ENCODE measurements around the gene WFIKKN2. TPM values are rescaled to one million over a fixed set of nuclear protein-coding genes. Genes with fewer than 3 reads are reported as not detected.
A peak's percentile ranks its signal among the peaks of the same experiment; 100 is the strongest.

WFIKKN2 gene
- total RNA-seq, 1 donor from 2014 or later: 0.52 TPM

DNA sequence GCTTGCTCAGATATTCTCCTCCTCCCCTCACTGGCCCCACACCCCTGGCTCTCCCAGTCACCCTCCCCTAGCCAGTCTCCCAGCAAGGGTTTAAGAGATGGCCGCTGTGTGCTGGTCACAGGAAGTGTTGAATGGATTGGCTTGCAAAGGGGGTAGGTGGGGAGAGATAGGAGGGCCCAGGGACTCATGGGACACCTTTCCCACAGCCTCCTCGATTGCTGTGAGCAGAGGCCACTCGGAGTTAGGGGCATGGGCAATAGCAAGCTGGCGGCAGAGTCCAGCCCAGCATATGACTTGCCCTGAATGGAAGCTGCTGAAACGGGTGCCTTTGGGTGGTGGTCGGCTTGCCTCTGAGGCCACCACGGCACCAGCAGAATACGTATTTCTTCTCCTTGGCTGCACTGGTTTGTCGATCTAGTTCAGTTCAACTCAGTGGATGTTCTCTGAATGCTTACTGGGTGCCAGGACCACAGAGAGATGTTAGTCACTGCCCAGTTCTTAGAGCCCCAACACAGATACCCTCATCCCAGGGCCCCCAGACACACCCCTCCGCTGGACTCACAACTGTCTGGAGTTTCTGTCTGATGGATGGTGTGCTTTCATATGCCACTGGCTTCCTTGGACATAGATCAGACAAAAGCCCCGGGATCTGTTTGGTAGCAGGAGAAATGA, 6.0 kb downstream of the WFIKKN2 start:
- Histone ChIP-seq H3K4me3 (ENCODE audit: low read length in 3 of 3) (no peak overlapping the region), H3K27ac (ENCODE audit: low read depth, low read length) (no peak overlapping the region), H3K4me1 (ENCODE audit: control insufficient read depth in 3 of 3, insufficient read depth in 3 of 3, low read length in 3 of 3) (peaks cover 17 to 28% (median 21%) of the 10 kb centered on the region in 3 donors), H3K36me3 (ENCODE audit: control insufficient read depth in 3 of 3, insufficient read depth in 3 of 3, low read length in 3 of 3) (no peaks in the 10 kb centered on the region), H3K27me3 (ENCODE audit: control insufficient read depth in 3 of 3, insufficient read depth in 3 of 3, low read length in 3 of 3) (no peaks in the 10 kb centered on the region), H3K9me3 (ENCODE audit: control insufficient read depth in 3 of 3, low read length in 3 of 3) (no peaks in the 10 kb centered on the region), H3K9ac (ENCODE audit: low read depth in 1 of 3, low read length in 3 of 3) (no peak overlapping the region)

DNA sequence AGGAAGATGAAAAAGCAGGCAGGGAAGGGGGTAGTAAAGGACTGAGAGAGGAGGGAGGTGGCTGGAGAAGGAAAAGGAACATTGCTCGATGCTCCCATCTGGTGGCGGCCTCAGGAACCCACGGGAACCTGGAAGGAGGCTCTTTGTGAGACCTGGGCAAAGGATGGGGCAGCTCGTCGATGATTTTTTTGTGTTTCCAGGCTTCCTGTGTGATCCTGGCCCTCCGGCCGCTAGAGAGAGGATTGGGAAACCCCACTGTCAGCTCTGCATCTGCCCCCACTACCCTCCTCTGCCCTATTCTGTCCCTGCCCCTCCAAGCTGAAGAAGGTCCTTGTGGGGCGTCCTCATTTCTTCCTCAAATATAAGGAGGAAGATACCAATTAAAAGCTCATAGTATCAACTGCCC, 6.6 kb downstream of the WFIKKN2 start:
- Histone ChIP-seq H3K27ac (ENCODE audit: low read depth, low read length) (no peak overlapping the region), H3K9ac (ENCODE audit: low read depth in 1 of 3, low read length in 3 of 3) (no peak overlapping the region), H3K36me3 (ENCODE audit: control insufficient read depth in 3 of 3, insufficient read depth in 3 of 3, low read length in 3 of 3) (no peaks in the 10 kb centered on the region), H3K27me3 (ENCODE audit: control insufficient read depth in 3 of 3, insufficient read depth in 3 of 3, low read length in 3 of 3) (no peaks in the 10 kb centered on the region), H3K4me3 (ENCODE audit: low read length in 3 of 3) (no peak overlapping the region), H3K9me3 (ENCODE audit: control insufficient read depth in 3 of 3, low read length in 3 of 3) (no peaks in the 10 kb centered on the region), H3K4me1 (ENCODE audit: control insufficient read depth in 3 of 3, insufficient read depth in 3 of 3, low read length in 3 of 3) (peaks cover 17 to 33% (median 24%) of the 10 kb centered on the region in 3 donors)

DNA sequence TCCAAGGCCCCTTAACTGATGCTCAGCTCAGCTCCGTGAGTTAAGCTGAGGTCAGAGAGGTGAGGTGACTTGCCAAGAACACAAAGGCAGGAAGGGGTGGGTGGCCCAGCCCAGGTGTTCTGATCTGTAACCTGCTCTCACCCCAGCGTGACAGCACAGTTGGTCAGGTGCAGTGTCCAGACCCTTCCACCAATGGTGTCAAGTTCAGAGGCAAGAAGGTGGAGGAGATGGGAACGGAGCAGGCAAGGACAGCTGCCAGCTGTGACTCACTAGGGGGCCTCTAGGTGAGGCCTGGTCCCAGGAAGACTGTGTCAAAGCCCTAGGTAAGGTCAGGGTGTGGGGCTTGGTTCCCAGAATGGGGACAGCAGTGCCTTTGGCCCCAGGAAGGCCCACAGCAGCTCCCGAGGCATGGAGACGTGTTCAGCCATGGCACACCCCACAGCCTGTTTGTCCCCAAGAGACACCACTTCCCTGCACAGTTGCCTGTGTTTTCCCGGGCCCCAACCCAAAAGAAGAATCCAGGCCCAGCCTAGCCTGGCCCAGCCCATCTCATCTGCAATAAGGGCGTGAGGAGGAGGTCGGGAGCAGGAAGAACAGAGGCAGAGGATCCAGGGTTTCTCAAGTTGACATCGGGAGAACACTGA, 7.2 kb downstream of the WFIKKN2 start:
- Histone ChIP-seq H3K27ac (ENCODE audit: low read depth, low read length) (no peak overlapping the region), H3K36me3 (ENCODE audit: control insufficient read depth in 3 of 3, insufficient read depth in 3 of 3, low read length in 3 of 3) (no peaks in the 10 kb centered on the region), H3K4me1 (ENCODE audit: control insufficient read depth in 3 of 3, insufficient read depth in 3 of 3, low read length in 3 of 3) (peaks cover 17 to 38% (median 28%) of the 10 kb centered on the region in 3 donors), H3K9ac (ENCODE audit: low read depth in 1 of 3, low read length in 3 of 3) (peak overlapping the region in 1 of 3 donors; percentile 33), H3K4me3 (ENCODE audit: low read length in 3 of 3) (no peak overlapping the region), H3K27me3 (ENCODE audit: control insufficient read depth in 3 of 3, insufficient read depth in 3 of 3, low read length in 3 of 3) (no peaks in the 10 kb centered on the region), H3K9me3 (ENCODE audit: control insufficient read depth in 3 of 3, low read length in 3 of 3) (no peaks in the 10 kb centered on the region)

DNA sequence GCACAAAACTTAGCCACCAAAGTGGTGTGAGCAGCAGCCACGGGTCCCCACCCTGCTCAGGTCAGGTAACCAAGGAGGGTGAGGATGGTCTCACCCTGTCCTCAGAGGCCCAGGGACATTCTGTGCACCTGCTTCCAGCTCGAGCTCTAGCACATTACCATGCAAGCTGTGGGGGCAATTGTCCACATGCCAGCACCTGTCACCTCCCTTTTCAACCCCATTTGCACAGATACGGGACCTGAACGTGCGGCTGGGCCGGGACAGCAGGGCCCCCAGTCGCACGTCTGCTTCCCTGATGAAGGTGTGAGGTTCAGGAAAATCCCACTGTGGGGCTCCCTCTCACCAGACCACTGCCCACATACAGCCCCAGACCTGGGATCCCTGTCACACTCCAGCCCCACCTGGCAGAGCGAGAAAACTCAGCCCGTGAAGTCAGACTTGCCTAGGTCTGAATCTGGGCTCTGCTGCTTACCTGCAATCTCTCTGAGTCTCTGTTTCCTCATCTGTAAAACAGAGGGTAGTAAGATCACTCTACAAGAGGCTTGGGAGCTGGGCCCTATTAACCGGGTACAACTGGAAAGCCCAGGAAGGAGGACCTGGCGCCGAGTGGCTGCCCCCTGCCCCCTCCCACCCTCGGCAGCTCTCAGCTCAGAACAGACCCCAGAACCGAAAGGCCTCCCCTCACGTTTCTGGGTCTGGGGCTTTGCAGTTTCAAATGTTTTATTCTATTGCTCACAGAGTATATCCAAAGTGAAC, 7.9 kb downstream of the WFIKKN2 start:
- H3K4me3 ChIP-seq (ENCODE audit: low read length in 3 of 3): no peak overlapping the region
- no peaks in the 10 kb centered on the region for H3K36me3 ChIP-seq (ENCODE audit: control insufficient read depth in 3 of 3, insufficient read depth in 3 of 3, low read length in 3 of 3)
- H3K9ac ChIP-seq (ENCODE audit: low read depth in 1 of 3, low read length in 3 of 3): peak overlapping the region in 1 of 3 donors; percentile 33
- H3K9me3 ChIP-seq (ENCODE audit: control insufficient read depth in 3 of 3, low read length in 3 of 3): no peaks in the 10 kb centered on the region
- H3K4me1 ChIP-seq (ENCODE audit: control insufficient read depth in 3 of 3, insufficient read depth in 3 of 3, low read length in 3 of 3): peaks cover 17 to 43% (median 32%) of the 10 kb centered on the region in 3 donors
- H3K27ac ChIP-seq (ENCODE audit: low read depth, low read length): no peak overlapping the region
- H3K27me3 ChIP-seq (ENCODE audit: control insufficient read depth in 3 of 3, insufficient read depth in 3 of 3, low read length in 3 of 3): no peaks in the 10 kb centered on the region

DNA sequence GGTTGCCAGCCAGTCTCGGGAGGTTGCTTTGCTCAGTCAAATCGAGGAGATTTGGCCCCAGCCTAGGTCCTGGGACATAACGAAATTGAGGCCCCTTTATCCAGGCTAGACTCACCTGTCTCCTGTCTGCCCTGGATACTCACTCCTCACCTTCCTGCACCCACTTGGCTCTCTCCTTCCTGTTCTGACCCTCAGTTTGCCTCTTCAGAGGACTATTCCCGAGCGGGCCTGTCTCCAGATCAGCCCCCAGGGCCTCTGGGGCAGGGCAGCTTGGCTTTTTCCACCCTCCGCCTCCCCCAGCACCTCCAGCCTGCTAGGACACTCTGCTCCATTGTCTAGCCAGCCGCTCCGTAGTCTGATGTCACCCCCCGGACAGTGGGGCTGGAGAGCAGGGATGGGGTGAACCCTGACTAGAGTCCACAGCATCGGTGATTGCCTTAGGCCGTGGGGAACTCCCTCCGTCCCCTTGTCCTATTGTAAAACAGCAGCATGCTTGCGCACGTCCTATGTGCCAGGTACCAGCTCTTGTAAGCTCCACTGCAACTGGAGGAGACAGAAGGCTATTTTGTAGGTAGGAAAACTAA, 8.8 kb downstream of the WFIKKN2 start:
- Histone ChIP-seq H3K9ac (ENCODE audit: low read depth in 1 of 3, low read length in 3 of 3) (peak overlapping the region in 1 of 3 donors; percentile 45), H3K36me3 (ENCODE audit: control insufficient read depth in 3 of 3, insufficient read depth in 3 of 3, low read length in 3 of 3) (no peaks in the 10 kb centered on the region), H3K9me3 (ENCODE audit: control insufficient read depth in 3 of 3, low read length in 3 of 3) (no peaks in the 10 kb centered on the region), H3K27me3 (ENCODE audit: control insufficient read depth in 3 of 3, insufficient read depth in 3 of 3, low read length in 3 of 3) (no peaks in the 10 kb centered on the region), H3K4me3 (ENCODE audit: low read length in 3 of 3) (no peak overlapping the region), H3K27ac (ENCODE audit: low read depth, low read length) (peak overlapping the region; percentile 98), H3K4me1 (ENCODE audit: control insufficient read depth in 3 of 3, insufficient read depth in 3 of 3, low read length in 3 of 3) (peaks cover 17 to 47% (median 32%) of the 10 kb centered on the region in 3 donors)

DNA sequence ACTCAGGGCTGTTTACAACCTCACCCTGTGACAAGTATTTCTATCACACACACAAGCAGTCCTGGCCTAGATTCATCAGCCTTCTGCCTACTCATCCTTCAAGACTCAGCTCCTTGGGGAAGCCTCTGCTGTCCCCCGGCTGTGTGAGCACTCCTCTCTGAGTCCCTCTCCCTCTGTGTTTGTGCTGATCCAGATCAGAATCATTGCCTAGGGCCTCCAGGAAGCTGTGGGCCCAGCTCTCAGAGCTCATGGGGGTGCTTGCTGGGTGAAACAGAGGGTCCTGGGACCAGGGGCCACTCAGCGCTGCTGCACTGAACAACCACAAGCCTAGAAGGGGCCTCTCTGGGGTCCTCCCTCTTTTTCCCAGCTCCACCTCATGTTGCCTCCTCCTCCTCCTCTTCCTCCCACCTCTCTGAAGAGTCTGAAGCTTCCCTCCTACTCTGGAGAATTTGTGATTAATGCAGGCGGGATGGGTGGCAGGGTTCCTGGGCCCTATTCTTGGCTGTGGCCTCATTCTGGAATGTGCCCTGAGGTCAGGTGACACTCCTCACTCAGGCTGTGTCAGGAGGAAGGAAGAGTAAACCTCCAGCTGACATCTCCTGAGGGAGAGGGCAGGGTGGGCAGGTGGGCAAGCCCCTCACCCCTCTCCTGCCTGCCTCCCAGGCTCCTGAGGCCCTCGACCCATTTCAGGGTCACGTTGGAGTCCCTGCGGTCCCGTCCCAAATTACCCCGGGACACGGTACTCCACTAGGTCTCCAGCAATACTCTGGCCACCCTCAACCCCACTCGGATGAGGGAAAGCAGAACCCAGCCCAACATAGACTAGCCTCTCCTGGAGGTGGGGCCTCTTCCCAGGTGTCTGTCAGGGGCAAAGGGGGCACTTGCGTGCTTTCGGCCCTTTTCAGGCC, 10.1 kb downstream of the WFIKKN2 start:
- Histone ChIP-seq H3K36me3 (ENCODE audit: control insufficient read depth in 3 of 3, insufficient read depth in 3 of 3, low read length in 3 of 3) (no peaks in the 10 kb centered on the region), H3K4me1 (ENCODE audit: control insufficient read depth in 3 of 3, insufficient read depth in 3 of 3, low read length in 3 of 3) (peaks cover 17 to 47% (median 32%) of the 10 kb centered on the region in 3 donors), H3K27ac (ENCODE audit: low read depth, low read length) (peak overlapping the region; percentile 98), H3K9me3 (ENCODE audit: control insufficient read depth in 3 of 3, low read length in 3 of 3) (no peaks in the 10 kb centered on the region), H3K4me3 (ENCODE audit: low read length in 3 of 3) (peak overlapping the region in 2 of 3 donors; percentile 34 to 45), H3K27me3 (ENCODE audit: control insufficient read depth in 3 of 3, insufficient read depth in 3 of 3, low read length in 3 of 3) (no peaks in the 10 kb centered on the region), H3K9ac (ENCODE audit: low read depth in 1 of 3, low read length in 3 of 3) (peak overlapping the region; percentile 65 to 81 (median 66))

DNA sequence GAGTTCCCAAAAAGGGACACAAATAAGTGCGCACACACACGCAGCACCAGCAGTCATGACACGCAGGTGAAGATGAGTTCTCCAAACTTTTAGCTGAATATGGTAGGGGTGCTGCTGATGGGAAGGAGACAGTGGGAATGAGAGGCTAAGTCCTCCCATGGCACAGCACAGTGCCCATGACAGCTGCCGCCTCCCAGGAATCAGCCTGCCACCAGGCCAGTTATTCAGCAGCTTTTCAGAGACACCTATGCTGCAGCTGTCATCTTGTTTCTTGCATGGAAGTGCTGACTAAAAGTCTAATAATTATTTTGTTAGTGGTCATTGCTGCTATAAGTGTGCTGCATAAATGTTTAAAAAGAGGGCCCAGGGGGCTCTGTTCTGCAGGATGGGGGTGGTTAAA, 12.2 kb downstream of the WFIKKN2 start:
- Histone ChIP-seq H3K9me3 (ENCODE audit: control insufficient read depth in 3 of 3, low read length in 3 of 3) (no peaks in the 10 kb centered on the region), H3K27me3 (ENCODE audit: control insufficient read depth in 3 of 3, insufficient read depth in 3 of 3, low read length in 3 of 3) (no peaks in the 10 kb centered on the region), H3K4me1 (ENCODE audit: control insufficient read depth in 3 of 3, insufficient read depth in 3 of 3, low read length in 3 of 3) (peaks cover 31 to 59% (median 47%) of the 10 kb centered on the region in 3 donors), H3K9ac (ENCODE audit: low read depth in 1 of 3, low read length in 3 of 3) (peak overlapping the region in 2 of 3 donors; percentile 19 to 68), H3K4me3 (ENCODE audit: low read length in 3 of 3) (no peak overlapping the region), H3K27ac (ENCODE audit: low read depth, low read length) (peak overlapping the region; percentile 98), H3K36me3 (ENCODE audit: control insufficient read depth in 3 of 3, insufficient read depth in 3 of 3, low read length in 3 of 3) (no peaks in the 10 kb centered on the region)

DNA sequence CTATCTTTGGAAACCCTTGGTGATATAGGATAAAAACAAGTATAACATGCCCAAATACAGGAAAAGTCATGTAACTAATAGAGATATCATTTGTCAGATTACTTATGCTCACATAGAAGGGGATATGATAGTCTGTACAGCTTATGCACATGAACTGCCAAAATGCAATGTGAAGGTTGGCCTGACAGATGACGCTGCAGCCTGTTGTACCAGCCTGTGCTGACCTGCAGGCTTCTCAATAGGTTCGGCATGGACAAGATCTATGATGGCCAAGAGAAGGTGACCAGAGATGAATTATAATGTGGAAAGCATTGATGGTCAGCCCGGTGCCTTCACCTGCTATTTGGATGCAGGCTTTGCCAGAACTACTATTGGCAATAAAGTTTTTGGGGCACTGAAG, 12.7 kb downstream of the WFIKKN2 start:
- H3K4me3 ChIP-seq (ENCODE audit: low read length in 3 of 3): no peak overlapping the region
- peak overlapping the region; percentile 98 for H3K27ac ChIP-seq (ENCODE audit: low read depth, low read length)
- no peaks in the 10 kb centered on the region for H3K36me3 ChIP-seq (ENCODE audit: control insufficient read depth in 3 of 3, insufficient read depth in 3 of 3, low read length in 3 of 3)
- no peaks in the 10 kb centered on the region for H3K9me3 ChIP-seq (ENCODE audit: control insufficient read depth in 3 of 3, low read length in 3 of 3)
- H3K9ac ChIP-seq (ENCODE audit: low read depth in 1 of 3, low read length in 3 of 3): peak overlapping the region in 1 of 3 donors; percentile 68
- peaks cover 35 to 64% (median 51%) of the 10 kb centered on the region in 3 donors for H3K4me1 ChIP-seq (ENCODE audit: control insufficient read depth in 3 of 3, insufficient read depth in 3 of 3, low read length in 3 of 3)
- no peaks in the 10 kb centered on the region for H3K27me3 ChIP-seq (ENCODE audit: control insufficient read depth in 3 of 3, insufficient read depth in 3 of 3, low read length in 3 of 3)

DNA sequence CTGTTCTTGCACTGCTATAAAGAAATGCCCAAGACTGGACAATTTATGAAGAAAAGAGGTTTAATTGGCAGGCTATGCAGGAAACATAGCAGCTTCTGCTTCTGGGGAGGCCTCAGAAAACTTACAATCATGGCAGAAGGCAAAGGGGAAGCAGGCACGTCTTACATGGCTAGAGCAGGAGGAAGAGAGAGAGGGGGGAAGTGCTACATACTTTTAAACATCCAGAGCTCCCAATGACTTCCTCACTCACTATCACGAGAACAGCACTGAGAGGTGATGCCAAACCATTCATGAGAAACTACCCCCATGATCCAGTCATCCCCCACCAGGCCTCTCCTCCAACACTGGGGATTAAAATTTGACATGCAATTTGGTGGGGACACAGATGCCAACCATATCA, 13.3 kb downstream of the WFIKKN2 start:
- Histone ChIP-seq H3K4me1 (ENCODE audit: control insufficient read depth in 3 of 3, insufficient read depth in 3 of 3, low read length in 3 of 3) (peaks cover 35 to 71% (median 58%) of the 10 kb centered on the region in 3 donors), H3K27me3 (ENCODE audit: control insufficient read depth in 3 of 3, insufficient read depth in 3 of 3, low read length in 3 of 3) (no peaks in the 10 kb centered on the region), H3K9me3 (ENCODE audit: control insufficient read depth in 3 of 3, low read length in 3 of 3) (no peaks in the 10 kb centered on the region), H3K4me3 (ENCODE audit: low read length in 3 of 3) (no peak overlapping the region), H3K36me3 (ENCODE audit: control insufficient read depth in 3 of 3, insufficient read depth in 3 of 3, low read length in 3 of 3) (no peaks in the 10 kb centered on the region), H3K27ac (ENCODE audit: low read depth, low read length) (no peak overlapping the region), H3K9ac (ENCODE audit: low read depth in 1 of 3, low read length in 3 of 3) (no peak overlapping the region)
